ENCODE results near the gene ITPKB.

The ITPKB gene

DNA sequence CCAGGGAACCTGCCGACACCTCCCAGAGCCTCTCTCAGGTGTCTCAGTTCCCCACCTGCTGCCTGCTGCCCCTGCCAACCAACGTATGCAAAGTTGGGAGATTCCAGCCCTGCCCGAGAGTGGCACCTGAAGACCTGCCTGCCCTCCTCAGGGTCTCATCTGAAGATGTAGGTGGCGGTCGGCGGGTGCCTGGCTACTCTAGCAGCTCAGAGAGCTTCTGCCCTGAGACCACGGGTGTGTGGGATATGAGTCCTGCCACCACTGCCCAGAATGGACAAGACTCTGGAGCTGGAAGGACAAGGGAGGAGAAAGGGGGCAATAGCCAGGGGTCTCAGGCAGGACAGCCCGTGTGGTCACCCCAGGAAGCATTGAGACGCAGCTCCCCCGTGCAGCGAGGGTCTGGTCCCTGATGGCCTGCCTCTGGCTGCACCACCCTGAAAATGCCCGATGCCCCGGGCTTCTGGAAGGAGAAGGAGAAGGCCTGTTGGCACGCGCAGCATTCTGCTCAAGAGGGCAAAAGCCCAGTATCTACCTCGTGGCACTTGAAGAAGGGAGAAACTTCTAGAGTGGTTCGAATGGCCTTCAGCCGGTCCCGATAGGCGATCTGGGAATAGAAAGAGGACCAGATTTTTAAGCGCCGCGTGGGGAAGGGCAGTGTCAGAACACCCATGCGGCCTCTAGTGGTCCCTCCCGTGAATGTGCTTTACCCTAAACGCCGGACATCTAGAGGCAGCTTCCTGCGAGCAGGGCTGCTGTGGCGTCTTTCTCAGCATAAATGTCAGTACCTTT, 101.7 kb downstream of the ITPKB start:
- no peak for DNase-seq (ENCODE audit: low read depth)

GRCh38 chr1:226636847-226637096, 102.3 kb downstream of the ITPKB start:
- DNase-seq (ENCODE audit: low read depth), result no peak

GRCh38 chr1:226635456-226635941, 103.6 kb downstream of the ITPKB start:
- DNase-seq (ENCODE audit: low read depth), result no peak

GRCh38 chr1:226634611-226635246, 104.4 kb downstream of the ITPKB start:
- no peak for DNase-seq (ENCODE audit: low read depth)

GRCh38 chr1:226634166-226634588, 104.9 kb downstream of the ITPKB start:
- no peak for DNase-seq (ENCODE audit: low read depth)

GRCh38 chr1:226633541-226634165, 105.4 kb downstream of the ITPKB start:
- DNase-seq (ENCODE audit: low read depth), result no peak

DNA sequence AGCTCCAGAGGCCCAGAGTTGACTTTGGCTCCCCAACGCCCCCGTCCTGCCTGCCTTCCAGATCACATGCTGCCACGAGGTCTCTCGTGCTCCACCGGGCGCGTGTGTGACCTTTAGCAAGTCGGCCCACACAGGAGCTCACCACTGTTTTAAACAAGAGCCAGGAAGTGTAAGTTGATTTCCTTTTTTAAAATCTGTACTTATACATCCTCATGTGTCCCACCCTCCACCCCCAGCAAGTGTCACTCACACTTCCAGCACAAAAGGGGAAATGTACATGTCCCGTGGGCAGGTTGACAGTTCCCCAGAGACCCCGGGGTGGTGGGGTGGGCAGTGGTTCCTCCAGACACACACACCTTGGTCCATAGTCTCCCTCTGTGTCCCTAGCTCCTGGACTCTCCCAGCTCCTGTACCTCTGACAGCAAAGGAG, 106.1 kb downstream of the ITPKB start:
- no peak for DNase-seq (ENCODE audit: low read depth)

GRCh38 chr1:226632169-226632879, 106.8 kb downstream of the ITPKB start:
- no peak for DNase-seq (ENCODE audit: low read depth)

GRCh38 chr1:226631229-226632000, 107.7 kb downstream of the ITPKB start:
- DNase-seq (ENCODE audit: low read depth), result no peak

DNA sequence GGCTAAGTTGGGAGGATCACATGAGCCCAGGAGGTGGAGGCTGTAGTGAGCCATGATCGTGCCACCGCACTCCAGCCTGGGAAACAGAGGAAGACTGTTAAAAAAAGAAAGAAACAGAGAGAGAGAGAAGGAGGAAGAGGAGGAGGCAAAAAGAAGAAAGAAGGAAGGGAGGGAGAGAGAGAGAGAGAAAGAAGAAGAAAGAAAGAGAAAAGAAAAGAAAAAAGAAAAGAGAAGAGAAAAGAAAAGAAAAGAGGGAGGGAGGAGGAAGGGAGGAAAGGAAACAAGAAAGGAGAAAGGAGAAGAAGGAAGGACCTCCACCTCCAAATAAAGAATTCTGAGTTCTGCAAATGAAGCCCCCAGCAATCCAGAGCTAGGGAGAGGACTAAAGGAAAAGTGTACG, 108.5 kb downstream of the ITPKB start:
- no peak for DNase-seq (ENCODE audit: low read depth)

- DNase-seq (ENCODE audit: low read depth), result no peak
Measured at GRCh38 chr1:226629896-226630550, 109.1 kb downstream of the ITPKB start.

DNA sequence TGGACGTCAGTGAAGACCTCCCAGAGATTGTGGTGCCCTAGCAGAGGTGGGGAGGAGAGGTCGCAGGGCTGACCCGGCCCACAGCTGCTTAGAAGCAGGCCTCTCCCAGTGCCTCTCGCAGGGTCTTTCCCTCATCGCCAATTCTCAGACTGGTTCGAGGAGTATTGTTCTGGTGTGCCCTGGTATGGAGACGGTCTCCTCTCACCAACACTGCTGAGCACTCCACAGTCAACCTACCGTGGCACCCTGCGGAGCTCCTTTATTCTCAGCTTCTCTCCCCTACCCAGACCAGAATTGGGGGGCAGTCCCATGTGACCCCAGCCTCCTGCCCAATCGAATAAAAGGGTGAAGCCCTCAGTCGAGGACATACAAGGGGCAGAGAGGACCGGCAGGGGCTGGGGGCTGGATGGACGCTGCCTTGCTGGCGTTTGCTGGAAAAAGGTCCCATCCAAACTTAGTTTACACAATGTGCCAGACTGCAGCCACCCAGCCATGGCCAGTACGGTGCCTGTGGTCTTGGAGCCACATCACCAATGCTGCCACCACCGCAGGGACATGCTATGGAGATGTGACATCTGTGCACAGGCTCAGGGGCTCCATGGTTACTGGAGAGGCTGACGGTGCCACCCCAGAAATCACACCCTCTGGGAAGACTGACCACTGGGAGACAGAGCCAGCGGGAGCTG, 109.7 kb downstream of the ITPKB start:
- no peak for DNase-seq (ENCODE audit: low read depth)

- DNase-seq (ENCODE audit: low read depth), result no peak
Measured at GRCh38 chr1:226628612-226629155, 110.4 kb downstream of the ITPKB start.

DNA sequence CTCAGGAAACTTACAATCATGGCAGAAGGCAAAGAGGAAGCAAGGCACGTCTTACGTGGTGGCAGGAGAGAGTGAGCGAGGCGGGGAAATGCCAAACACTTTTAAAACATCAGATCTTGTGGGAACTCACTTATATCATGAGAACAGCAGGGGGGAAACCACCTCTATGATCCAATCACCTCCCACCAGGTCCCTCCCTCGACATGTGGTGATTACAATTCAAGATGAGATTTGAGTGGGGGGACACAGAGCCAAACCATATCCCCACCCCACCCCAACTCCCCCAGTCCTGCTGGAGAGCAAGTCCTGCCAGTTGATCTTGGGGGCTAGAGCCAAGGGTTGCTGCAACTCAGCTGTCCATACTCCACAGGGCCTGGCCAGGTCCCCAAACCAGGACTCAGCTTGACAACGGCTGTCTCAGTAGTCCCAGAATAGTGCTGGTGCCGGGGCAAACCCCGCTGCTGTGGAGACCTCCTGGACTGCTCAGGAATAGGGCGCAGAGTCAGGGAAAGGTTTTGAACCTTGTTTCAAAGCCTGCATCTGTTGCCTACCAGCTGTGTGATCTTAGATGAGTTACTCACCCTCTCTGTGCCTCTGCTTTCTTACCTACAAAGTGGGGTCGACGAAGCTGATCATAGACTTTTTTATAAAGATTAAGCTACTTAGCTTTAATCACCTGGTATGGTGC, 111.0 kb downstream of the ITPKB start:
- DNase-seq (ENCODE audit: low read depth), result no peak

DNA sequence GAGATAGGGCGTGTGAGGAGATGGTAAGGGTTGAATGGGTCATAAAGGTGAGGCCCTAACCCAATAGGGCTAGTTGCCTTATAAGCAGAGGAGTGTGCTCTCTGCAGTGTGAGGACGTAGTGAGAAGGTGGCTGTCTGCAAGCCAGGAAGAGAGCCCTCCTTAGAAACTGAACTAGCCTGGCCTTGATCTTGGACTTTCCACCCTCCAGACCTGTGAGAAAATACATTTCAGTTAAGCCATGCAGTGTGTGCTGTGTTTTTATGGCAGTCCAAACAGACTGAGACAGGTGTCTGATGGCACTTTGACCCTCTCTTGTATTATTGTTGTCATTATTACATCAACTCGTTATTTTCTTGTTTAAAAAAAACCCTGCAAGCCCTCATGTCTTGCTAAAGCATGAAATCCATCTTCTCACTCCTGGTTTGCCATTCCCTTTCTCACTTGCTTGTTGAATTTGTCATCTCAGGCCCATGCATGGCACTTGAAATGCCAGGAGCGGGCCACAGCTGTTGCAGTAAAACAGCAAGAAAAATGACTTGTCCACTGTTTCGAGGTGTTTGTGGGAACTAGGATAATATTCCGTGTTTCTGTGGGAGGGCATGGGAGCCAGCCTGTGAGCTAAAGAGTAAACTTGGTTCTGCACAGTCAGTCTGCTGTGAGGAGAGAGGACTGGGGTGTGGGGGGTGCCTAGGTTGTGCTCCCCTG, 111.9 kb downstream of the ITPKB start:
- DNase-seq (ENCODE audit: low read depth), result no peak

DNA sequence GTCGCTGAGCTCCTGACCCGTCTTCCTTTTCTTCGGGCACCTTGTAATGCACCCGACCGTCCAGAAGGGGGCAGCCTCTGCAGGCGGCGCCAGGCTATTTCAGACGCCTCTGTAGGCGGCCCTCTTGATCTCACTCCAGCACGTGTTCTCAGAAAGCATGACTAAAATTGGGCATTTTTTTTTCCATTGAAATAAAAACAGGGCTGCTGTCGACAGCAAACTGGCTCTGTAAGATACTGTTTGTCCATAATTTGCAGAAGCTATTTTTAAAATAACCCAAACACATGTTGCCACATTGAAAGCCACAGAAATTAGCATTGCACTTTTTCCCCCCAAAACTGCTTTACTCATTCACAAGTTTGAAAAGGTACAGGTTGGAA, 112.5 kb downstream of the ITPKB start:
- no peak for DNase-seq (ENCODE audit: low read depth)

GRCh38 chr1:226625832-226626576, 113.1 kb downstream of the ITPKB start:
- no peak for DNase-seq (ENCODE audit: low read depth)

DNA sequence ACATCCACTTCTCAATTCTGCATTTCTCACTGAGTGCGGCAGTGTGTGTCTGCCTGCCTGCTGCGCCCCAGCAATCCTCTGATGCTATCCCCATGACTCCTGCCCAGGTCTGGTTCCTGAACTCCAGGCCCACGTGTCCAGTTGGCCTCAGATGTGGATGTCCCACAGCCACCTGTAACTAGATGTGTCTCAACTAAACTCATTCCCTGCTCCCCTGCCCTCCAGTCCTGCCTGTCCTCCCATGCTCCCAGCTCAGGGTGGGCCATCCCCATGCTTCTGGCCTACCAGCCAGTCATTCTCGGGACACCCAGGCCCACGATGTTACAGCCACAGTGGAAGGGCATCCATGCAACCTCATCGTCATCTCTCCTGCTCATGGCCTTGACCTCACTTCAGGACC, 113.8 kb downstream of the ITPKB start:
- no peak for DNase-seq (ENCODE audit: low read depth)

- peak; percentile 76 for DNase-seq (ENCODE audit: low read depth)
Measured at GRCh38 chr1:226624526-226624925, 114.6 kb downstream of the ITPKB start.
